ENCODE measurements around the gene CEACAM21.
"Not testable (repeated sequence)": the region's sequence is repeated elsewhere in the genome, so short reads cannot be mapped to it uniquely, and the experiment has no call there.

CEACAM21 gene

DNA sequence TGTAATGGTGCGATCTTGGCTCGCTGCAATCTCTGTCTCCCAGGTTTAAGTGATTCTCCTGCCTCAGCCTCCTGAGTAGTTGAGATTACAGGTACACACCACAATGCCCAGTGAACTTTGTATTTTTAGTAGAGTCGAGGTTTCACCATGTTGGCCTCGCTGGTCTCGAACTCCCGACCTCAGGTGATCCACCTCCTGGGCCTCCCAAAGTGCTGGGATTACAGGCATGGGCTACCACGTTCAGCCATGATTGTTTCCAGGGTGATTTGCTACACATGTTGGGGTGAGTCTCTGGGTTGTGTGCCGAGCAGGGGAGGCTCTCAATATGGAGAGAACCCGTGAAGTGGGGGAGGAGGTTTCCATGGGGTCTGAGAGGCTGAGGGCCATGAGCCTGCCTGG, 24.8 kb upstream of the CEACAM21 start:
- no peak for DNase-seq

DNA sequence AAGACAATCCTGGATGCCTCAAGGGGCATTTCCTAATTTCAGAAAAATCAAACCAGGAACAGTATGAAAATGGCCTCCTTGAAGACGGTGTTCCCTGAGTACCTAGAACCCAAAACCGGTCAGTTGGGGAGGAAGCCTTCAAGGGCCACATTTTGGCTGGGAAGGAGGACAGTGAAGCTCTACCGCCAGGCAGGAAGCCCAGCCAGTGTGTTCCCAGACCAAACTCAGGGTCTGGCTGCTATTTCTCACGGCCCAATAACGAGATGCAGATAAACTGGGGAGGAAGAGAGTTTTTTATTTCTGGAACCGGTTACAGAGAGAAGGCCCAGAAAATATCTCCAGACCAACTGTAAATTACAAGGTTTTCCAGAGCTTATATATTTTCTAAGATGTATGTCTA, 24.3 kb upstream of the CEACAM21 start:
- no peak for DNase-seq

DNA sequence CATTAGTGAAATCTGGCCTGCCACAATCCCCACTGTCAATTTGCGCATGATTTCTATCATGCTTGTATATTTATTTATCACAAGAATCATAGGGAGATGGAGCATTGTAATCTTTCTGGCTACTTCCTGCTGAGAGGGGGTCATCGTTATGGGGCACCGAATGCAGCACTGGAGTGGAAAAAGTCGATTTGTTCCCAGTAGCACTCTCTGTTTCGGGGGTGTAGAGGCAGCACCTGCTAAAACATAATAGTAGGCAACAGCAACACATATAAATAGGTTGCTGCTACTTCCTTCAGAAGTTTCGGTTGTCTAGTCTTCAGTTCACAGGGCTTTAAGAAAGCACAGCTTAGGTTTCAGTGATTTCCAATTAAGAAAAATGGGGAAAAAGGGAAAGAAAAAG, 23.4 kb upstream of the CEACAM21 start:
- DNase-seq, result no peak

DNA sequence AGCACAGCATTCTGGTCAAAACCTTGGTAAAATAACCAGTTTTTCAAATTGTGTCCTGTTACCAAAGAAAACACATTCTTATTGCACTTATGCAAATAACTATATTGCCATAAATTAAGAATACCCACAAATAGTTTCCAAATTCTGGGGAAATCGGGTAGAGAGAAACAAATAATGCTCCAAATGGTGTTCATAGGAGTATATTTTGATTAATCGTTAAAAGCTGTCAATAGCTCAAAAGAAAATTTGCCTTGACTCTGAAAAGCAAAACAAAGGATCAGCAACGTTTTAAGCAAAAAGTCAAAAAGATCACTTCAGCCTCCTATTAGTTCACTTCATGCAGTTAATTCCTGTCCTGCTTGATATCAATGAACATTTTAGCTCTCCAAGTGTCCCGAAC, 22.2 kb upstream of the CEACAM21 start:
- no peak for DNase-seq

DNA sequence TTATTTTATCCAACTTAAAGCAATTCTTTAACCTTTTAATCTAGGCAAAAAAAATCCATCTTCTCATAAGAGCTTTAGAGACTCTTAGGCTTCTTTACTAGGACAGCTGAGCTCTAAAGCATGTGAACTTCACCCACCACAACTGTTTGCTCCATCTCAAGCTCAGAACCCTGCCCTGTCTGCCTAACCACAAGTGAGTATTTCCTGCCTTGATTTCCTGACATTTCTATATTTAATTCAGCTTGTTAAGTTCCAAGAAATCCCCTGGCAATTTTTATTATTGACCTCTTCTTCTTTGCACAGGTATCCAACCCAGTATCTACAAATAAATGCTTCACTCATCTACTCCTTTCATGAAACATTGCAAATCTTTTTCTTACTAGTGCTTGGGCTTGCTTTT, 21.1 kb upstream of the CEACAM21 start:
- DNase-seq, result peak; percentile 69

DNA sequence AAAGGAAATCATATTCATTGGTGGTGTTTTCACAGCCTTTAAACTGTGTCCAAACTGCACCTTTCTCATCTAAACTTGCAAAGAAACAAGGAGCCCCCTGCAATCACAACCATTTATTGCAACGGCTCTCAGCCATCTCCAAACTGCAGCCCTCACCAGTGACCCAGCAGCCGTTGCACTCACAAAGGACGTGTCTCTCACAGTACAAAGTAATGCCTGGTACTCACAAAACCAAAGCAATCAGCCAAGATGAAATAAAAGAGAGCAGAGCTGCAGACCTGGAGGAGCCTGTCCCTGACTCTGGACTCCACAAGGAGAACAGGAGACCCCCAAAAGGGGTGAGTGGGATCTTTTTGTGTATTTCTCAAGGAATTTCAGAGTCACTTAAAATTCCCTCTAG, 20.2 kb upstream of the CEACAM21 start:
- DNase-seq, result no peak

DNA sequence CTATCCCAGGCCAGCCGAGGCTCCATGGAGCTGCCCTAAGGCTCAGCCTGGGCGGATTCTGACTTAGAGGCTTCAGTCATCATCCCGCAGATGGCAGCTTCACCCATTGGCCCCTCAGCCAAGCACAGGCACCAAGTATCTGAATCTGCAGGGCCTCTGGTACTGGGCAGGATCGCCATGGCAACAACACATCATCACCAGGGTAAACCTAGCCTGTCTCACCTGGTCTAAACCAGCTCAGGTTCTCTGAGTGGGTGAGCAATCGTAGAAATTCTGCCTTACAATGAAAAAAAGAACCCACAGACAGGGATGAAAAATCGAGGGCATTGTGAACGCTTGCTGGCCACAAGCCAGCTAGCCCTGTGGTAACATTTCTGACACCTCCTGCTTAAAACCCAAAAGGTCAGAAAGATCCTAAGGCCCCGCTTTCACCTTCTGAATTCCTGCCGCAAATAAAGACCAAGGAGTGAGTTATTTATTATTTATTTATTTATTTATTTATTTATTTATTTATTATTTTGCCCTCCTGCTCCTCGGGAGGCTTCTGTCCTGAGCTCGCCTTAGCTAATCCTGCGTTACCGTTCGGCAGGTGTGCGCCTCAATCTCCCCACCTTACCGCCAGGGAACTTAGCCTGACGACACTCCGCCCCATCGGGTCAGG, 12.0 kb upstream of the CEACAM21 start:
- peak; percentile 62 for DNase-seq

DNA sequence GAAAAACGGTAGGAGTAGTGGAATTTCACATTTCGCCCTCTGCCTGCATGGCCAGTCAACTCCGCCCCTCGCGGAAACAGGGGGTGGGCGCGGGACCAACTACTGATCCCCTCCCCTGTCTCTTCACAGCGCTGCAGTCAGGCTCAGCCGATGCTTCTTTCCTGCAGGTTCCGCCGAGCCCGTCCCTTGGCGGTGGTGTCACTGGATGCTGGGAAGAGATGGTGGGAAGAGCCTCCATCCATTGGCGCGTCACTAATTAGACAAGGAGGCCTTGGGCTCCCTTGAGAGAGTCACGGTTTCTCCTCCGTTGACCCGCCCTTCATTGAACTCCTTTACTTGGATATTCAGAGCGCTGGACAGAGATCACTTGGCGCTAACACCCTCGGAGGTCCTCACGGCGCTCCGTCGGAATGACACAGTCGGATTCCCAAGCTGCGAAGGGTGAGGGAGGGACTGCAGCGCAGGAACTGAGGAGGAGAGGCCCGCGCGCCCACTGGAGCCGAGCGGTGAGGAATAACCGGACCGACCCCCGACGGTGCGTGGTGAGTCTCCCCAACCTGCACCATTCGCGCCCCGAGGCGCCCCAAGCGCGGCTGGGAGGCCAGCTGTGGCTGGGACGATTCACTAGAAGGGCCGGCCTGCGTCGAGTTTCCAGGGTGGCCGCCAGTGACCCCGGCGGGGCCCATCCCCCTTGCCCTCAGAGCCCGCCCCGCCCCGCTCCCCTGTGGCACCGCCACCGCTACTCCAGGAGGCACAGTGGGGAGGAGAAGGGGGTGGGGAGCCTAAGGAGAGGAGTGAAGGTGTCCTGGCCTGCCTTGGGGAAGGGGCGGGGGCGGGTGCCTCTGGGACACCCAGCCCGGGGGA, 11.2 kb upstream of the CEACAM21 start:
- no peak for DNase-seq

DNA sequence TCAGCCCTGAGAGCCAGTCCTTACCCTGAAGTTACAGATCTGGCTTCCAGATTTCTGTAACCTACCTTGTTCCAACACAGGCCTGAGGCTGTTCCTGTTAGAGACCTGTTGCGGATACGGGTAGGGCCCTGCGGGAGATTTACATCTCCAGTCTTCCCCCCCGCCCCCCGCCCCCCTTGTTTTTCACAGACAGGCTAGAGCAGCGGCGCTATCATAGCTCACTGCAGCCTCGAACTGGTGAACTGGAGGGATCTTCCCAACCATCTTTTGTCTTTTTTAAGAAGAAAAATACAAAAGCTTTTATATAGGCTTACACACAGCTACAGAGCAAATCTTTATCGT, 10.6 kb upstream of the CEACAM21 start:
- no peak for DNase-seq

DNA sequence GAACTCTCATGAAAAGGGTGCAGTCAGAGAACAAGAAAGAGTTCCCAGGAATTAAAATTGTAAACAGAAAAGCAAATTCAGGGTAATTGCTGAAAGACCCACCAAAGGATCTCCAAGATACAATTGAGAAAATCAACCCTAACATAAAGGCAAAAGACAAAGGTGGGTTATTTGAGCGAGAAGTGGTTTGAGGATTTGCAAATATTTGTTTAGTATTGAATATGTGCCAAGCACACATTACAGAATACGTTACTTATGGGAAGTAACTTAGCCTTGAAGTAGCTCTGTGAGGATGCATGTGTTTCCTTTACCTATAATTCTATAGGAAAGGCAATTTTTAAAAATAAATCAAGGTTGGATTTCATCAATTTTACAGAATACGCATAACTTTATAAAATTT, 10.0 kb upstream of the CEACAM21 start:
- no peak for DNase-seq

DNA sequence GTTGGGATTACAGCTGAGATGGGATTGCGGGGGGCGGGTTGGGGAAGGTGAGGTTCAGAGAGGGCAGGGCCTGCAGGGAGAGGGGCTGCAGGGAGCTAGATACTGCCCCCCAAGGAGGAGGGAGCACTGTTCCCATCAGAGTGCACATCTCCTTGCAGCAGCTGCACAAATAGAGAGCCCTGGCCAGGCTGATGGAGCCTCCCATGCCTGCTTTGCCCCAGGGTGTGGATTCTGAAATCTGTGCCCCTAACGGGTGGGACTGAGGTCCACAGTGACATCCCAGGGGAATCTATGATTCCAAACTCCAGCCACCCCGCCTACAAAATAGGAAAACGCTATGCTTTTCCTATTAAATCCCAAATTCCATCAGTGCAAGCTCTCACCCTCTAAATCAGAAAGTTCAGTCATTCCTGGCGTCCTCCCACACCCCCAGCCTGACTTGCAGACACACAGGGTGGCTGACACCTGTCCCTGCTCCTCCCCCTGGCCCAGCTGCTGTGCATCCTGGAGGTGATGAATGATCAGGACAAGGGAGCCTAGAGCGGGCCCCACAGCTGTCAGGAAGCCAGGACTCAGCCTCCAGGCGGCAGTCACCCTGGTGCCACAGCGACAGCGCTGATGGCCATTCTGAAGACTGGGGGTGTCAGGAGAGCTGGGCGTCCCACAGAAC, 6.3 kb upstream of the CEACAM21 start:
- DNase-seq, result no peak

DNA sequence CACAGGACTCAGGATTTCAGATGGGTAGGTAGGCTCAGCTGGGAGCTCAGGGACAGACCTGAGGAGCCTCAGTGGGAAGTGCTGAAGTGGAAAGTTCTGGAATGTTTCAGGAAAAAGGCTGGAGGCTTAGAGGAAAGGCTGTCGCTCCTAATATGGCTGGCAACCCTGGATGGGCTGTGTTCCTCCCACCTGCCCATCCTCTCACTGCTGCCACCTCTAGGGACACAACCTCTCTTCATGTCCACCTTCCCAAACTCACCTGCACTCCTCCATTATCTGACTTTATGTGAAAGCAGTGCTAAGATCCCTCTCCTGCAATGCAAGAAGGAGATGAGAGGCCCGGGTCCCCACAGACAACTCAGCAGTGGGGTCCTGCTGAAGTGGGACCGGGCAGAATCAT, 5.8 kb upstream of the CEACAM21 start:
- no peak for DNase-seq

DNA sequence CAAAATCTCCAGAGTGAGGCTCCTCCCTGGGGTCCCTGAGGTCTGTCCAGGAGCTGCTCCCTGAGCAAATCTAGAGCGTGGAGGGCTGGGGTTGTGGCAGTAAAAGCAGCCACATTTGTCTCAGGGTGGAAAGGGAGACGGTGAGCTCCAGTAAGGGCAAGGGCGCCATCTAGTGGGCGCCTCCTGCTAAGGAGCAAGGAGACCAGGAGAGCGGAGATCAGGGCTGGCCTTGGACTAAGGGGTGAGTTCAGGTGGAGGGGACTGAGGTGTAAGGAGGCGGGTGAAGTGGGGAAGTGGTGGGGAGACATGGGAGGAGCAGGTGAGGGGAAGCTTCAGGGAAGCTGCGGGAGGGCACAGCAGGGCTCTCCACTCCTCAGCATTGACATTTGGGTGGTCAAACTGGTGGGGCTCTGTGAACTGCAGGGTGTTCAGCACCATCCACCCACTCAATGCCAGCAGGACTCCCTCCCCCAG, 5.3 kb upstream of the CEACAM21 start:
- peak; percentile 79 for DNase-seq

DNA sequence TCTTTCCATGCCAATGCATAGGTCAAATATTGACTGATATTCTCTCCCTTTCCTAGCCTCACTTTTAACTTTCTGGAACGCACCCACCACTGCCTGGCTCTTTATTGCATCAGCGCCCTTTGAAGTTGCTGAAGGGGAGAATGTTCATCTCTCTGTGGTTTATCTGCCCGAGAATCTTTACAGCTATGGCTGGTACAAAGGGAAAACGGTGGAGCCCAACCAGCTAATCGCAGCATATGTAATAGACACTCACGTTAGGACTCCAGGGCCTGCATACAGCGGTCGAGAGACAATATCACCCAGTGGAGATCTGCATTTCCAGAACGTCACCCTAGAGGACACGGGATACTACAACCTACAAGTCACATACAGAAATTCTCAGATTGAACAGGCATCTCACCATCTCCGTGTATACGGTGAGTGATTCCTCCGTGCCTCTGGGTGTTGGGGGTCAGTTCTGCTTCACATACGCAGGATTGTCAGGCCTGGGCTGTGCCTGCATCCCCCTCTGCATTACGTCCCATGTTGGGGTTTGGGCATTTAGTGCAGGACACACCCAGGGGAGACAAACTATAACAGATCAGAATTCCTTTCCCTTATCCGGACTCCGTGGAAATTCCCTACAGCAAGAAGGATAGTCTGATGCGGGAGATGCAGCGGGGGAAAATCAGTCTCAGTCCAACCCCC, 1.3 kb downstream of the CEACAM21 start:
- no peak for DNase-seq

DNA sequence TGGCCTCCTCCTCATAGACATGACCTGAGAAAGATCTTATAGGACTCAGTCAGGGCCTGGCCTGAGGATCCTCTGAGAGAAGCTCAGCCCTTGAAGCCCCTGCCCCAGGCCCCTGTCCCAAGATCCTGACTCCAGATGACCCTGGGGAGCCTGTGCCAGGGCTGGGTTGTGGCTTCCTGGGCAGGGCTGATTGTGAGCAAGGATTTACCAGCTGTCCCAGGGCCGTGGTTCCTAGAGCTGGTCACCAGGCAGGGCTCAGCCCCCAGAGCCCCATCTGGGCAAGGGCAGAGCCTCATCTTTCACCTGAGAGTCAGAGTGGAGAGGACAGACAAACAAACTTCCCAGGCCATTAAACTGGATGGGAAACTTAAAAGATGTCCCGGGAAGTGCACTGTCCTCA, 1.9 kb downstream of the CEACAM21 start:
- DNase-seq, result no peak

DNA sequence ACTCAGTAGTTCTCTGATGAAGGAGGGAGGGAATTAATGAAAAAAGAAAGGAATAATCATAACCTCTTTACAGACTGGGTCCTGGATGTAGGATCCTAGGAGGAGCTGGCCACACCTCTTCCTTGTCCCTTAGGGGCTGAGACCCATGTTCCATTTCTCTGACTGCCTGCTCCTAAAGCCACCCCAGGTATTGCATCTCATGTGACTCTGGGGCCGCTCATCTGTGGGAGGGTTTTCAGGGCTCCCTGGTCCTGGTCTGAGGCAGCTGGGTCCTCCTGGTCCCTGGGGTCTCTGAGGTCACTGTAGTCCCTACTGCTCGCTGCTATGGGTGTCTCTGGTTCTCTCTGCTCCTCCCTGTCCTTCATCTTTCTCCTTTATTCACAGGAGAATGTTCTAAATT, 2.9 kb downstream of the CEACAM21 start:
- no peak for DNase-seq

DNA sequence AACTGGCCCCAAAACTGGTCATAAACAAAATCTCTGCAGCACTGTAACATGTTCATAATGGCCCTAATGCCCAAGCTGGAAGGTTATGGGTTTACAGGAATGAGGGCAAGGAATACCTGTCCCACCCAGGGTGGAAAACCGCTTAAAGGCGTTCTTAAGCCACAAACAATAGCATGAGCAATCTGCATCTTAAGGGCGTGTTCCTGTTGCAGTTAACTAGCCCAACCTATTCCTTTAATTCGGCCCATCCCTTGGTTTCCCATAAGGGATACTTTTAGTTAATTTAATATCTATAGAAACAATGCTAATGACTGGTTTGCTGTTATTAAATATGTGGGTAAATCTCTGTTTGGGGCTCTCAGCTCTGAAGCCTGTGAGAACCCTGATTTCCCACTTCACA, 5.1 kb downstream of the CEACAM21 start:
- DNase-seq, result not testable (repeated sequence)

DNA sequence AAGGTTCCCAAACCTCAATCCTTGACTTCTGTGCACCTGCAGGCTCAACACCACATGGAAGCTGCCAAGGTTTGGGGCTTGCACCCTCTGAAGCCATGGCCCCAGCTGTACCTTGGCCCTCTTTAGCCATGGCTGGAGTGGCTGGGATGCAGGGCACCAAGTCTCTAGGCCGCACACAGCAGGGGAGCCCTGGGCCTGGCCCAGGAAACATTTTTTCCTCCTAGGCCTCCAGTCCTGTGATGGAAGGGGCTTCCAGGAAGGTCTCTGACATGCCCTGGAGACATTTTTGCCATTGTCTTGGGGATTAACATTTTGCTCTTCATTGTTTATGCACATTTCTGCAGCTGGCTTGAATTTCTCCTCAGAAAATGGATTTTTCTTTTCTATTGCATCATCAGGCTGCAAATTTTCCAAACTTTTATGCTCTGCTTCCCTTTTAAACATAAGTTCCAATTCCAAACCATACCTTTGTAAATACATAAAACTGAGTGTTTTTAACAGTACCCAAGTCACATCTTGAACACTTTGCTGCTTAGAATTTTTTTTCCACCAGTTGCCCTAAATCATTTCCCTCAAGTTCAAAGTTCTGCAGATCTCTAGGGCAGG, 6.7 kb downstream of the CEACAM21 start:
- DNase-seq, result not testable (repeated sequence)

DNA sequence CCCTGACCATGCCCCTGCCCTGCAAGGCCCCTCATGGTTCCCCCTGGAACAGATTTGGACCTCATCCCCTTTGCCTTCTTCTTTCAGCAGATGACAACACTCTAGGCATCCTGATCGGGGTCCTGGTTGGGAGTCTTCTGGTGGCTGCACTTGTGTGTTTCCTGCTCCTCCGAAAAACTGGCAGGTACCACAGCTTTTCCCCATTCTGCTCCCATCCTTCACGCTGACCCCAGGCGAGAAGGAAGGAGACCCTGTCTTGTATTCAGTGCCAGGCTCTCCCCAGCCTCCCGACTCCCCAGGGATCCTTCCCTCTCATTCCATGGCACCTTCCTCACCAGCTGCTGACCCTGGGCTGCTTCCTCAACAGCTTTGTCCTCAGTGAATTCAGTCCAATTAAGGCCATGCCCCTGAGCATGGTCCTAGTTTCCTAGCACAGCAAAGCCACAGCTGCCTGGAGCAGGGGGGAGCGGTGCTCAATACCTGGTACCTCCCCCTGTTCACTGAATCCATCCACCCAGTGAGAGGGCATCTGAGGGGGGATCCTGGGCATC, 8.4 kb downstream of the CEACAM21 start:
- DNase-seq, result no peak

DNA sequence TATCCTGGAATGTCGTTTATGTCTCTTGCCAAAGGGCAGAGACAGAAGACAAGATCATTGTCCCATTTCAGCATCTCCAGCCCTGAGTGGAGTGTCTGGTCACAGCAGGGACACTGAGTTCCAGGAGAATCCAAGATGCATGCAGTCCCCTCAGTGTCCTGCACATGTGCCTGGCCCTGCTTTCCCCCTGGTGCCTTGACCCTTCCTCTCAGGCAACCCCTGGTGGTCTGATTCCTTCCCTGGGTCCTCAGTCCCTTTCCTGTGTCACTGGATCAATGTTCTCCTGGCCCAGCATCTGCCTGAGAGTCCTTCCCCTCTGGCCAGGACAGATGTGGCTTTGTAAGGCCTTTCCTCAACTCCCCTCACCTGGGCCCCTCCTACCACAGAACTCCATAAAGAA, 9.0 kb downstream of the CEACAM21 start:
- no peak for DNase-seq

DNA sequence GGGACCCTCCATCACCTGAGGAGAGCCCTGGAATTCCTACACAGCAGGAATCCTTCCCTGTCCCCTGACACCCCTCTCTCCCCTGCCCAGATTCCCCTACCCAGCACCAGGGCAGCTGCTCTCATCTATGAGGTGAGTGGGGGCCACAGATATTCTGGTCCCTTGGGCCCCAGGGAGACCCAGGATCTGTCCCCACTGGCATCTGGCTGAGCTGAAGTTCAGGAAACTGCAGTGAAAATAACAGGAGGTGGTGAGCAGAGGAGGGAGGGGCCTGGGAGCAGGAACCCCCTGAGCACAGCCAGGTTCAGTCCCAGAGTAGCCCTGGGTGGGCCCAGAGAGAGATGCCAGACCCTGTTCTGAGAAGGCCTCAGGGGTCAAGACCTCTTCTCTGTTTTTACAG, 10.1 kb downstream of the CEACAM21 start:
- no peak for DNase-seq

DNA sequence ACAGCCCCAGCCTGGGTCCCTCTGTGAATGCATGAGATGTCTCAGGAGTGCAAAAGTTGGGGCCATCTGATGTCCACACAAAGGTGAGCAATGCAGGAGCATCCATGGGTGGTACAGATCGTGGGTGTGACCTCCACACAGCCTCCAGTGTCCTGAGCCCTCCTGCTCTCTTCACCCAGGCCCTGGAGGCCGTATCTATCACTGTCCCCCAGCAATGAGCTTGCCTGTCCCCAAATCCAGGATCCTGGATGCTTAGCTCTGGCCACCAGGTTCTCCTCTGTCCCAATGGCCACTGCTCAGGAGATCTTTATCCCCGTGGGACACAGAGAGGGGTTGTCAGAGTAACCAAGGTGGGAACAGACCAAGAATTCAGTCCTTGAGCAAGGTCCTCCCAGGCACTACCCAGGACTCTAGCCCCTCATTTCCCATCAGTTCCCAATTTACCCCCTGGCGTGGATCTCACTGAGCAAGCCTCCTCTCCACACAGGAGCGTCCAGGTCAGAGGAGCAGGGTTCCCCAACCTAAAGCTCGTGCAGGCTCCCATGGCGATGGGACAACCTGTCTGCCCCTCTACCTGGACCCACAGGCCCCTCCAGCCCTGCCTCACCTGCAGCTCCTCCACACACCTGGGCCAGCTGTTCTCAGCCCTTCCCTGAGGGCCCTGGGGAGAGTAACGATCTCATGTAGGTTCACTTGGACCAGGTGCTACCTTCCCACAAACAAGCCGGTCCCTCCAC, 11.3 kb downstream of the CEACAM21 start:
- no peak for DNase-seq

Data from central memory CD4-positive, alpha-beta T cell (primary cell).